Measurements from ENCODE around the gene GRK1.

GRK1 gene

DNA sequence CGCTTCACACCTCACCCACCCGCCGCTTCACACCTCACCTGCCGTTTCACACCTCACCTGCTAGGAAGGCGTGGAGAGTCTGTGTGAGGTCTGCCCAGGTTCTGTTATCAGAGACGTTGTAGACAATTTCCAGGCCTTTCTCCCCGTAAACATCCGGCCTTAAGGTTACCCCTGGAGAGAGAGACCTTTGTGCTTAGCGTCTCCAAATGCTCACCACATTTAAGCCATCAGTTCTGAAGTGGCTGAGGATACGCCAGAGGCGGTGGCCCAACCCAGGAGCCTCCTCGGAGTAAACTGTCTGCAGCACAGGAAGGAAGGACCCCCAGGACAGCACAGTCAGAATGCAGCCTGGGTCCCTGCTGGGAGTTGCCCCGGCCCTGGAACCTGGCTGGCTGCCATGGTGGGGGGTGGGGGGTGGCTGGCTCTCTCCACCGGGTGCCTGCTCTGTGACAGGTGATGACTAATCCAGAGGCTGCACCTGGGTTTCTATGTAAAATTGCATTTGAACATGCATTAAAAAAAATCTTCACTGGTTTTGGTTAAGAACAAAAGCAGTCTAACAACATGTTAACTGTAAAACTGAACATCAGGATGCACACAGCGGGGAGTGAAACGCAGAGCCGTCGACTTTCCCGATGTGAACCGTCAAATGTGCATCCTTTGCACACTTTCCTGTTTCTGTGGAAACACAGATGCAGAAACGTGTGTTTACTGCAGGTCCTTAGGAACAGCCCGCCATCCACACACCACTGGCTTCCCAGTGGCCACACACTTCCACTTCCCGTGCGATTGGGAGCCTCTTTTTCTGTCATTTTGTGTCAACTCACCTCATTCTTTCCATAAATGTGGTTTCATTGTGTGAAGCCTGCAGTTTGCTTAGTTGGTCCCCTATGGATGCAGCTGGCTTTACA, 13.5 kb upstream of the GRK1 start:
- no peak for TF ChIP-seq CTCF (conservative IDR thresholded peaks at IDR 0.05; ENCODE audit: control insufficient read depth, insufficient read depth, low read depth, low read length)
- no peak overlapping the region for H3K4me3 ChIP-seq (ENCODE audit: control insufficient read depth, low read depth, low read length)
- no peak for DNase-seq (ENCODE audit: low read depth)

DNA sequence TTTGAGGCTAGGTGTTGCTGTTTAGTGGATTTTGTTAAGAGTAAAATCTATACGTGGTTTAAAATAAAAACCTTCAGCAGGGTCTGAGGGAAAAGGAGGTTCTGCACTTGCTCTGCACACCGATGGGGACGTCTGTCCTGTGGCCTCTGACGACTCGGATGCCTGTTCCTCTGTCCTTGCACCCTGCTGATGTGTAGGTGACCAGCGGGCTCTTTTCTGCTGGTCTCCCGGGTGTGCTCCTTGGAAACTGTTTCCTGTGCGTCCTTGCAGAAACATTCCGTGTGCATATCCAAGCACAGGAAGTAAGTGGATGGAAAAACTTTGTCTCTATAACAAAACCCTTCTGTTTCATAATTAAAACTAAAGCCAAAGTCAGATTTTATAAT, 12.9 kb upstream of the GRK1 start:
- no peak for TF ChIP-seq CTCF (conservative IDR thresholded peaks at IDR 0.05; ENCODE audit: control insufficient read depth, insufficient read depth, low read depth, low read length)
- DNase-seq (ENCODE audit: low read depth) = no peak
- H3K4me3 ChIP-seq (ENCODE audit: control insufficient read depth, low read depth, low read length) = no peak overlapping the region

- no peak overlapping the region for H3K4me3 ChIP-seq (ENCODE audit: control insufficient read depth, low read depth, low read length)
- DNase-seq (ENCODE audit: low read depth) = no peak
- no peak for TF ChIP-seq CTCF (conservative IDR thresholded peaks at IDR 0.05; ENCODE audit: control insufficient read depth, insufficient read depth, low read depth, low read length)
Observed at GRCh38 chr13:113654591-113655345, 12.3 kb upstream of the GRK1 start.

- no peak for TF ChIP-seq CTCF (conservative IDR thresholded peaks at IDR 0.05; ENCODE audit: control insufficient read depth, insufficient read depth, low read depth, low read length)
- no peak overlapping the region for H3K4me3 ChIP-seq (ENCODE audit: control insufficient read depth, low read depth, low read length)
- DNase-seq (ENCODE audit: low read depth) = no peak
Observed at GRCh38 chr13:113655346-113656002, 11.5 kb upstream of the GRK1 start.

DNA sequence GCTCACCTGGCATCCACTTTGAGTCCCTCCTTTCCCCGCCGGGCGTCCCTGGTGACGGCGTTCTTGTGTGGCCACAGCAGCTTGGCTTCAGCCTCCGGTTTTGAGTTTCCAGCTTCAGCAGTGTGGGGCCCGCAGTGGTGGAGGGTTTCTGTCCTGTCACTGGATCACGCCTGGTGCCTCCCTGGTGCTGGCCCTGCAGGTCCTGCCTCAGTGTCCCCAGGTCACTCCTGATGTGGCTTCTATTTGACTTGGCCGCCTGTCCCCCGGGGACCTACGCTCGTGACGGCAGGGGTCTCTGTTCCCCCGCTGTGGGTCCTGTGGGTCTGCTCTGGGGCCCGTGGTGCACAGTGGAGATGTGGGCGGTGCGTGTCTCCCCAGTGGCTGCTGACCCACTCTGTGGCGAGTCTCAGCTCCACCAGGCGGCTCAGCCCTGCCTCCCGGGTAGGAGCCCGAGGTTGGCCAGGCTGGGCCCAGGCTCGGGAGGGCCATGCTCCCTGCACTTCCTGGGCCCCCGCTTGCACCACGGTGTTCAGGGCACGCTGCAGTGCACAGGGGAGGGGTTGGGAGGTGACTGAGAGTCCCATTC, 10.9 kb upstream of the GRK1 start:
- no peak for TF ChIP-seq CTCF (conservative IDR thresholded peaks at IDR 0.05; ENCODE audit: control insufficient read depth, insufficient read depth, low read depth, low read length)
- DNase-seq (ENCODE audit: low read depth) = no peak
- no peak overlapping the region for H3K4me3 ChIP-seq (ENCODE audit: control insufficient read depth, low read depth, low read length)

All from fibroblast of mammary gland (primary cell).